GM19035 (cell line): ENCODE measurements around the gene EIF4A3.

Experiments used
- ATAC-seq: cut with Tn5 transposase; IDR thresholded peaks from one replicate; pipeline ENCODE4 v1.9.1; 2021; ENCODE audit not compliant: unreplicated experiment

EIF4A3 gene

DNA sequence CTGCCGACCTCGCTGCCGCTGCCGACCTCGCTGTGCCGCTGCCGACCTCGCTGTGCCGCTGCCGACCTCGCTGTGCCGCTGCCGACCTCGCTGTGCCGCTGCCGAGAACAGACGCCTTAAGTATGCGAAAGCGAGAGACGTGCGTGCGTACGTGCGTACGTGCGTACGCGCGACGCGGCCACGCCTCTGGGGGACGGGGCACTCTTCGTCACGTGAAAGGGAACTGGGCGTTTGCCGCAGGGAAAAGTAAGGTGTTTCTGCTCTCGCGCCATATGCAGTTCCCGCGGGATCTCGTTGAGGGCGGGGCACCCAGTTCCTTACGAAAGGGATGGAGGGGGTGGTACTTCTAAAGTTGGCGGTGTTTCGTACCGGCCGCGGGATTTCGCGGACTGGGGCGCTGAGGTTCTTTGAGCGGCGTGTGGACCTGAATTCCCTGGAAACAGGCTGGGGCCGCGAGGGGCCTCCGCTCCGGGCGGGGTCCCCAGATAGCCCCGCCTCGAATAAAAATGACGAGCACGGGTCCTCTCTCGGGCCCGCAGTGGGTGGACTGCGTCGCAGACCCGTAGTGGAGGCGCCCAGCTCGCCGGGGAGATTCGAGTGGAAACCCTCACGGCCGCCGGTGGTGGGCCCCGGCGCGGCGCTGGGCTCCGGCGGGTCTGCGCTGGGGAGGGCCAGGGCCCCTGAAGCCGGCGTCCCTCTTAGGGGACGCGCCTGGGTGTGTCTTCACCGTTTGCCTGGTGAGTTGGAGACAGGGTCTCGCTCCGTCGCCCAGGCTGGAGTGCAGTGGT, at the start of gene EIF4A3:
EIF4A3 (minus strand) TSS at position 94 of the 788 bp plus-strand sequence. CDS start 167 bp downstream, outside the sequence.
- ATAC-seq = peak; percentile 88

DNA sequence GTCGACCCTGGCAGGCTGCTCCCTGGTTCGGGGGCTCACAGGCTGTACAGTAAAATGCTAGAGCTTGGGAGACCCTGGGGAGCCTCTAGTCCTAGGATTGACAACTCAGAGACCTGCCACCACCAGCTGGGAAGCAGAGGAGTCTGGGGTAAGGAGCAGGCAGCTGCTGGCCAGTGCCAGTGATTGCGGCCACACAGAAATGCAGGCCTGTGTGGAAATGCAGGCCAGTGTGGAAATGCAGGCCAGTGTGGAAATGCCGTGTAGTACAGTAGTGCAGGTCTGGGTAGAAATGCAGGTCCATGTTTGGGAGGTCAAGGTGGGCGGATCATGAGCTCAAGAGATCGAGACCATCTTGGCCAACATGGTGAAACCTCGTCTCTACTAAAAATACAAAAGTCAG, 49.7 kb upstream of the EIF4A3 start:
- no peak for ATAC-seq

DNA sequence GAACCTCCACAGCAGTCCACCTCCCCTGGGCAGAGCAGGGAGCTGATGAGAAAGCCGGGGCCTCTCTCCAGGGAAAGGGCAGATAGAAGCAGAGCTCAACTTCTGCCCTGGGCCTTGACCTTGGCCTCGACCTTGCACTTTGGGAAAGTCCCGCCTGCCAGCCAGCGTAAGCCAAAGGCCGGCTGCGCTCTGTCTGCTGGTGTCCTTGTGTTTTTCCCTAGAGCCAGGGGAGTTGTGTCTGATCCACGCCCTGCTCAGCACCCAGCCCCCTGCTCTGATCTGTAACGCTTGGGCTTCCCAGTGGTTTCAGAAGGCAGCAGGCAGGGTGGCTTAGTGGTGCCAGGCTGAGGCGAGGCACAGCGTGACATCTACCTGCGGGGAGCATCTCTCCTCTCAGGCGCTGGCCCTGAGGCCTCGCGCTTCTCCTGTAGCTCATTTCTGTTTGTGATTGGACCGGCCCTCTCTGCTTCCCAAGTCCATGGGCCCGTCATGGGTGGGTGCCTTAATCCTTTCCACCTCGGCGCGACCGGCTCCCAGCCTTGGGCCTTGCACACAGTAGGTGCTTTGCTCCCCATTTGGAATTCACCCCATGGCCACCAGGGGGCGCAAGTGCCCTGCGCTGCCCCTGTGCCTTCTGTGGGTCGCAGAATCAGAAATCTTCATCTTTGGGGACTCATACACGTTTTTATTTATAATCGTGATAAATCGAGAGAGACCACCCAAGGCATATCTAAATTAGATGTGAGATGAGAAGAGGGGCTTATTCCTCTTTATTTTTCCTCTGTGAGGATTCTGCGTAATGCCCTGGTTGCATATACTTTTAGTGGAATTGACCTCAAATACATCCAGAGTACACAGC, 49.0 kb upstream of the EIF4A3 start:
- ATAC-seq = no peak

DNA sequence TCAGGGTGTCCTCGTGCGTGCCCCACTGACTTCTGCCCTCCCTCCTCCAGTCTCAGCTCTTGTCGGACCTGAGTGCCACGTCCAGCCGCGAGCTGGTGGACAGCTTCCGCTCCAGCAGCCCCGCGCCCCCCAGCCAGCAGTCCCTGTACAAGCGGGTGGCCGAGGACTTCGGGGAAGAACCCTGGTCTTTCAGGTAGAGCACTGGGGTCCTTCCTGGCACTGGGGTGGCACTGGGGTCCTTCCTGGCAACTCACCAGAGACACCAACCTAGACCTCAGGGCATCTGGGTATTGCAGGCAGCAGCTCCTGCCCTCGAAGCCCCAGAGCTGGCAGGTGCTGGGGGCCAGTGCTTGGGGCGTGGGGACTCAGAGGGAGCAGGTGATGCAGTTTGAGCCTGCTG, 48.2 kb upstream of the EIF4A3 start:
- ATAC-seq = no peak

DNA sequence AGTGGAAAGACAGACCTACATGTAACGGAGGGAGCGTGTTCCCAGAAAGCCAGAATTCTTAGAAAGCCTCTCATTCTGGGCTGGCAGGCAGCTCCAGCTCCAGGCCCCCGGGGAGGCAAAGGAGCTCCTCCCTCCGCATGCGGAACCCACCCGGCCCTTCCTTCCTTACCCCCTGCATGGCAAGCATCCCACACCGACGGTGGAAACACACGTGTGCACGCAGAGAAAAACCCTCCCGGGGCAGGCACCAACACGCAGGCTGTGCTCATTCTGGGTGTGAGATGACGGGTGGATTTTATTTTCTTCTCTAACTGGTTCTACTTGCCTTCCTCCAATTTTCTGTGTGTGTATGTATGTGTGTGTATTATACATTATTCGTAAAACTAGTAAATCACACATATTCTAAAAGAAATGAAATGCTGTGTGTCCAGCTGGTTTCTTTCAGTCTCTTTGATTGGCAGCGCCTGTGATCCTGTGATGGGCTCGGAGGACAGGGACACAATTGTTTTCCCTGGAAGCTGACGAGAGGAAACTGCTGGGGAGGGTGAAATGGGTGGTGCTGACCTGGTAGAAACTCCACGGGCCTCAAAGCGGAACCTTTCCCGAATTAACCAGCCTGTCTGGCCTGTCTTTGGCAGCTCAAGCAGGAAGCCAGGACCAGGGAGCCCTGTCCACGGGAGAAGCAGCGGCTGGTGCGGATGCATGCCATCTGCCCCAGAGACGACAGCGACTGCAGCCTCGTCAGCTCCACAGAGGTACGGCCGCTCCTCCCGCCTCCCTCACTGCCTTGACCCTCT, 45.1 kb upstream of the EIF4A3 start:
- no peak for ATAC-seq

DNA sequence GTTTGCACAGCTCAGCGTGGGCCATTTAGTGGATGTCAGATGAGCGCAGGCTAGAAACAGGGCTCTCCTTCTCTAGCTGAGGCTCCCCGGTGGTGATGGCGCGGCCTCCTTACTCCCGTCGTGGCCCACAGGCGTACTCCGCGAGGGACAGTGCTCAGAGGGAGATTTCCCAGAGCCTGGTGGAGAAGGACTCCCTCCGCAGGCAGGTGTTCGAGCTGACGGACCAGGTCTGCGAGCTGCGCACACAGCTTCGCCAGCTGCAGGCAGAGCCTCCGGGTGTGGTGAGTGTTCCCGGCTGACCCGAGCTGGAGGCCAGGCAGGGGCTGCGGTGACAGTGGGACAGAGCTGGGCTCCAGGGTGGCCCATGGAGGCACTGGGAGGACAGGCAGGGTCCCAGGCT, 44.3 kb upstream of the EIF4A3 start:
- ATAC-seq = no peak

DNA sequence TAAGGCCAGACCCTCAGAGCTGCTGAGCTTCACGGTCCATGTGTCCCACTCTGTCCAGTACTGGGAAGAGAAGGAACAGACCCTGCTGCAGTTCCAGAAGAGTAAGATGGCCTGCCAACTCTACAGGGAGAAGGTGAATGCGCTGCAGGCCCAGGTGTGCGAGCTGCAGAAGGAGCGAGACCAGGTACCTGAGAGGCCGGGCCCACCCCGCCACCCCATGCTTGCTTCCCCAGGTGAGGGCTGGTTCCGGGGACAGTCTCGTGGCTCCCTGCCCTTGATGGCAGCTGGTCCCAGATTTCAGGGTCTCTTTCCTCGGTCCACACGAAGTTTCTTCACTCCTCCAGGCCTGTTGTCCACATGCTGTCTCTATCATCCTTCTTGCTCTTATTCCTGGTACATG, 43.8 kb upstream of the EIF4A3 start:
- no peak for ATAC-seq

DNA sequence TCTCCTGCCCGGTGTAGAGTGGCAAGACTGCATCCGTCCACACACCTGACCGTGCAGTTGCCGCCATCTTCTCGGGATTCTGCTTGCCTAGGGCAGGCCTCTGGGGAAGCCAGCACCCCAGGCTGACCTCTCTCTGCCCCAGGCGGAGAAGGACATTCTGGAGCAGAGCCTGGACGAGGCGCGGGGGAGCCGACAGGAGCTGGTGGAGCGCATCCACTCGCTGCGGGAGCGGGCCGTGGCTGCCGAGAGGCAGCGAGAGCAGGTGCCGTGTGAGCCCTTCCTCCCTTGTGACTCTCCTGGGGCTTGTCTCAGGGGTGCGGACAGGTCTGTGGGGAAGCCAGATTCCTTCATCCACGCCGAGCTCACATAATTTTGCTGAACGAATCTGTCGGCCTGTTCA, 42.7 kb upstream of the EIF4A3 start:
- ATAC-seq = no peak

DNA sequence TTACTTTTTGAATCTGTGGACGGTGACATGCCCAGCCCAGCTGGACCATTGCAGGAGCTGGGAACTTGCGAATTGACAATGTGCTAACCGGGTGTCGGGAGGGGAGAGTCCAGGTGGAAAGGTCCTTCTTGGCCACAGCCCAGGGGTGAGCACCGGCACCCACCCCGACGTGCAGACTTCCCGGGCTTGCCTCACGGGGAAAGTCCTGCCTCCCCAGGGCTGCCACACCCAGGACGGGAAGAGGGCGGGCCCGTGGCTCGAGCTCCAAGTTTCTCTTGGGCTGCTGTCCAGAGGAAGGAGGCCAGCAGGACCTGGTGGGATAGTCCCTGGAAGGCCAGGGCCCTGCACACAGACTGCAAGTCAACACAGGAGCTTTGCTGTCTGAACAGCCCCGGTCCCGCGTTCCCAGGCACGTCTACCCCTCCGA, 40.6 kb upstream of the EIF4A3 start:
- ATAC-seq = no peak

DNA sequence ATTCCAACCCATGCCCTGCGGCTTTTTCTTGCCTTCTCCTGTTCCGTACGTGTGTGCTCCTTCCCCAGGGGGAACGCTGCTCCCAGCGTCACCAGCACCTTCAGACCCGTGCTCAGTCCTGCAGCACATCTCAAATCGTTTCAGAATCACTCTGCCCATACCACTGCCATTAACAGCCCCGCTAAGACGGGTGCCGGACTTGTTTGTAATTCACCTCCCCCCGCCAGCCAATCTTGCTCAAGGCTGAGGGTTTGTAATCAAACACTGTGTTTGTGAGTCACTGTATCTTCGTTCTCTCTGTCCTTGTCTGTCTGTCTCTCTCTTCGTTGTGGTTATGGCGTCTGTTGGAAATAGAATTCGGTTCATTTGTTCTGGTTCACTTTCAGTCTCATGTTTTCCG, 40.2 kb upstream of the EIF4A3 start:
- no peak for ATAC-seq

DNA sequence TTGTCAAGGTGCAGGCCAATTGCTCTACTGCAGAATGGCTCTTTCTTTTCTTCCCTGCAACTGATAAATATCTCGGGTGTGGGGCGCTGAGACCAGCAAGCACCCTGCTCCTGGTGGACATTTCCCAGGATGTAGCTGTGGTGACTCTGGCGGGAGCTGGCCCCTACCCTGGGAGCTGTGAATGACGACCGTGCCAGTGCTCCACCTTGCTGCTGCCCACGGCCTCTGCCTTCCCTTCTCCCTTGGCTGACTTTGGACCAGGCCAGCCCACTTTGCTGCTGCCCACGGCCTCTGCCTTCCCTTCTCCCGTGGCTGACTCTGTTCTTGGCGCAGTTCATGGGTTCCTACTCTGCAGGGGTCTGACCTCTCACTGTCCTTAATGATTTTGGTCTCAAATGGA, 39.0 kb upstream of the EIF4A3 start:
- ATAC-seq = no peak

DNA sequence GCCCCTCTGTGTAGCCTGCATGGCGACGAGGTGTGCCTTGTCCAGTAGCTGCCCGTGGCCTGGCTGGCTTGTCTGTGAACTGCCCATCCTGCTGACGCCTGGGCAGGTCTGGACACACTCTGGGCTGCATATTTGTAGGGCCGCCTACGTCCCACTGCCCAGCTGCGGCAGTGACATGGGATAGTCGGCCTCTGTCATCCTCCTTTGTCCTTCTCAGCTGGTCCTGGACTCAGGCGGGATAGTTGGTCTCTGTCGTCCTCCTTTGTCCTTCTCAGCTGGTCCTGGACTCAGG, 37.4 kb upstream of the EIF4A3 start:
- no peak for ATAC-seq

DNA sequence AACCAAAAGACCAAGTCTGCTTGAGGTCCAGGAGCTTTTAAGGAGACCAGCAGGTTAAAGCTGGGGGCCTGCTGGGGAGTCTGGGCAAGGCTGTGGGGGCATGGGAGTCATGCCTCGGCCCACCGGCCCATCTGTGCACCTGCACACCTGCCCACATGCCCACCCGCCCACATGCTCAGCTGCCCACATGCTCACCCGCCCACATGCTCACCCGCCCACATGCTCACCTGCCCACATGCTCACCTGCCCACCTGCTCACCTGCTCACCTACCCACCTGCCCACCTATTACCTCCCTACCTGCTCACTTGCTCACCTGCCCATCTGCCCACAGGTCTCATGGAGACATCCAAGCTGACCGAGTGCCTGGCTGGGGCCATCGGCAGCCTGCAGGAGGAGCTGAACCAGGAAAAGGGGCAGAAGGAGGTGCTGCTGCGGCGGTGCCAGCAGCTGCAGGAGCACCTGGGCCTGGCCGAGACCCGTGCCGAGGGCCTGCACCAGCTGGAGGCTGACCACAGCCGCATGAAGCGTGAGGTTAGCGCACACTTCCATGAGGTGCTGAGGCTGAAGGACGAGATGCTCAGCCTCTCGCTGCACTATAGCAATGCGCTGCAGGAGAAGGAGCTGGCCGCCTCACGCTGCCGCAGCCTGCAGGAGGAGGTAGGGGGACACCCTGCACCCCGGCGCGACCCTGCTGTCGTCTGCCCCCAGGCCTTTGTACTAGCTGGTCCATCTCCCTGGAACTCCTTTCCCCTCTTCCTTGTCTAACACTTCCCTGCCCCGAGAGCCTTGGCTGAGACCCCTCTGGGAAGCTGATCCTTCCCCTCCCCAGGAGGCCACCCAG, 36.9 kb upstream of the EIF4A3 start:
- no peak for ATAC-seq

DNA sequence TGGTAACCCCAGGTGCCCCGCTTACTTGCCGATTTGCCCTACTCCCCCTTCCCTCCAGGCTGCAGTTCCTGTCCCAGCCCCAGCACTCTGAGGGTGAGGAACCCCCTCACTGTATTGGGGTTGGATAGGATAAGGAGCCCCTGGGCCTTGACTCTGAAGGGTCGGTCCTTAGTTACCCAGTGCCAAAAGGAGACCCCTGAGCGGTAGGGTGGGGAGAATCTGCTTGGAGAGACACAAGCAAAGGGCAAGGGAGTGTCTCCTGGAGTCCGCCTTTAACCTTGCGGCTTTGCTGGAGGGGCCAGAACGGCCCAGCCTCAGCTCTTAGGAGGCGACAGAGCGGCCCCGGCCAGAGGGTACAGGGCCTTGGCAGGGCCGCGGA, 35.9 kb upstream of the EIF4A3 start:
- ATAC-seq = no peak

DNA sequence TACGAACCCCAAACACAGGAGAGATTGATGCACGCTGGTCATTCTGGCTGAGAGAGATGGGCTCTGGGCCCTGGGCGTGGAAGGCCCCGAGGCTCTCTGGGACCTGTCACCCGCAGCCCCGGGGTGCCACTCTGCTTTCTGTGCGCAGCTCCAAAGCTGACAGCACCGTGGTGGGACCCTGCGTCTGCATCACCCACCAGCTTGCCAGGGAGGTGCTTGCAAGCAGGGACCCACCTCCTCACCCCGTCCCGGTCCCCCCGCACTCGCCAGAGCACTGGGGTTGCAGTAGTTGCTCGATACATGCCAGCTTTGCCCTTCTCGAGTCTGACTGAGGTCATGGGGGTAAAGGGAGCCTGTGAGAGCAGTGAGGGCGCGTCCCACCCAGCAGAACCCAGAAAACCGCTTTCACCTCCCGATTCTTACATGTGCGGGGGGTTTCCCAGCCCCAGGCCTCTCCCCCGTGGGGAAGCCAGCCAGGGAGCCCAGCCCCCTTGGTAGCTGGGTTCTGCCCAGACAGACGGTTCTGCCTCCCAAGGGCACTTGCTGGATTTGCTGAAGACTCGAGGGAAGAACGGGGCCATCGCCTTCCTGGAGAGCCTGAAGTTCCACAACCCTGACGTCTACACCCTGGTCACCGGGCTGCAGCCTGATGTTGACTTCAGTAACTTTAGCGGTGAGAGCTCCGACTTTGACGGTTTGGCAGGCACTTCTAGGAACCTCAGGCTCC, 35.4 kb upstream of the EIF4A3 start:
- no peak for ATAC-seq

DNA sequence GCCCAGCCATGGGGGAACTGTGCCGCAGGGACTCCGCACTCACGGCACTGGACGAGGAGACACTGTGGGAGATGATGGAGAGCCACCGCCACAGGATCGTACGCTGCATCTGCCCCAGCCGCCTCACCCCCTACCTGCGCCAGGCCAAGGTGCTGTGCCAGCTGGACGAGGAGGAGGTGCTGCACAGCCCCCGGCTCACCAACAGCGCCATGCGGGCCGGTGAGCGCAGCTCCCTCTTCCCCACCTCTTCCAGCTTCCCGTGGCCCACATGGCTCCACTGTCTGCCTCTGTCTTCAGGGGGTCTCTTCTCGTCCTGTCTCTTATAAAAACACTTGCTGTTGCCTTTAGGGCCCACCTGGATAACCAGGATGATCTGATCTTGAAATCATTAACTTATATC, 34.5 kb upstream of the EIF4A3 start:
- ATAC-seq = no peak

DNA sequence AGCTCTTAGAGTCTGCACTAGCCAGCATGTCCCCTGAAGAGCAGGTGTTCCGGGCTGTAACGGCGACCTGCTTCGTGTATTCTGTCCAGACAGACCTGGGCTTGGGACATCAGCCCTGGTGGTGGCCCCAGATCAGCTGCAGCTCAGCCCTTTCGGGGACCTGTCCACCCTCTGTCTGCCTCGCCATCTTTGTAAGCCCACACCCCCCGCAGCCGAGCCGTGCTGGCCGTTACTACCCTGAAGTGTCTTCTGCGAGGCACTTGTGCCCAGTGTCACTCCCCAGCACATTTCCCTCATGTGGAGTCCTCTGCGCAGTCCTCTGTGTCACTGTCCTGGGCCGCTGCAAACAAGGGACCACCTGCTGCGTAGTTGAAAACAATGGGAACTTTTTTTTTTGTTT, 33.3 kb upstream of the EIF4A3 start:
- no peak for ATAC-seq

DNA sequence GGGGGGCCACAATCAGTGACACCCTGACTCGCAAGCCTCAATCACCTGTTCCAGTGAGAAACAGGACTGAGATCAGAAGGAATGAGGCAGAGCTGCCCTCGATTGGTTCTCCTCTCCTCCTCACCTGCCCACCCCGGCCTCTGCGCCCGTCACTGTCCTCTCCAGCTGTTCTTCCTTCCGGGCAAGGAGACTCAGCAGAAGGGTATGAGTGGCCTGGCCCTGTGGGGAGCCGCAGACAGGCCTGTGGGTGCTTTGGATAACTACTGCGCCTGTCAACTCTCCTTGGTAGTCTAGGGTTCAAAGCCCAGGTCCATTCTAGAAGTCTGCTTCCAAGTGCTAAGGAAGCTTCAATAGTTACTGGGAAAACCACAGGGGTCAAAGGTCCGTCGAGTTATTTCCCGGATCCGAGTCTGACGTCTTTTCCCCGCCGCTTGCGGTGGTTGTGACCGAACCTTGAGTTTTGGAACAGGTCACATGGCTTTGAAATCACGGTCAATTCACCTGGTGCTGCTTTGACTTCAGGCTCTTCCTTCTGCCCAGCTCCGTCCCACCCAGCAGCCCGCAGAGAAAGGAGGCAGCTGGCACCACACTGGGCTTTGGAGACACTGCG, 31.2 kb upstream of the EIF4A3 start:
- no peak for ATAC-seq

DNA sequence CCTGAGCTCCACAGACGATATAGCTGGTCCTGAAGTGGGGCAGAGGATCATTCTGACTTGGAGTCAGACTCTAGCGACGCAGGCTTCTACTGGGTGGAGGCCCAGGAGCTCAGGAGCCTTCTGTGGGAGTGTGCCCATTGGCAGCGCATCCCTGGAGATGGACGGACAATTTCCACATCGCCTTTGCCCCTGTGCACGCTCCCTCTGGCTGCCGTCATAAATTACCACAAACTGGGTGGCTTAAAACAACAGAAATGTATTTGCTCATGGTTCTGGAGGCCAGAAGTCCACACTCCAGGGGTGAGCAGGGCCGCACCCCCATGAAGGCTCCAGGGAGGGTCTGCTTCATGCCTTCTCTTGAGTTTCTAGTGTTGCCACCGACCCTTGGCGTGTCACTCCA, 29.8 kb upstream of the EIF4A3 start:
- ATAC-seq = no peak

DNA sequence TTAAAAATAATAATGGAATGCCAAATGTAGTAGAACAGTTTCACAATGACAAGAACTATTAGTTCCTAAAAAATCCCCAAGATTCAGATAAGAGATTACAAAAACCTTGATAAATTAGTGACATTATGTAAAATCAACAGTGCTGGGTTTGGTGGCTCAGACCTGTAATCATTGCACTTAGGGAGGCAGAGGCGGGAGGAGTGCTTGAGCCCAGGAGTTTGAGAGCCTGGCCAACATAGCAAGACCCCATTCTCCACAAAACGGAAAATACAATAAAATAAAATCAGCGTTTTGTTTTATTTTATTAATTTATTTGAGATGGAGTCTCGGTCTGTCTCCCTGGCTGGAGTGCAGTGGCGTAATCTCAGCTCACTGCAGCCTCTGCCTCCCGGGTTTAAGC, 27.0 kb upstream of the EIF4A3 start:
- no peak for ATAC-seq
